ENCODE measurements around the gene BATF2.

Gene BATF2

DNA sequence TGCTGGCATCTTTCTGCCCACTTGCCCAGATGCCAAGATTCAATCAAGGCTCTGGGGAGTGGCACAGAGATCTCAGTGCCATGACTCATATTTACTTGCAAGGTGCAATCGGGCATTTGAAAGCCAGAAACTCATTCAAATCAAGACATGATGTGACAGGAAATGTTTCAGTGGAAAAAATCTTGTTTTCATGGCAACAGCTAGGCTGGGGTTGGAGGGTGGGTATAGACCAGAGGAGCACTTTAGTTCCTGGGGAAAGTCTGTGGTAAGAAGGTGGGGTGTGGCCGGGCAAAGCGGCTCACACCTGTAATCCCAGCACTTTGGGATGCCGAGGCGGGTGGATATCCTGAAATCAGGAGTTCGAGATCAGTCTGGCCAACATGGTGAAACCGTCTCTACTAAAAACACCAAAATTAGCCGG is 26.0 kb downstream of the BATF2 start:
- in situ Hi-C loops (cut with HindIII; ENCODE audit: low sequenced_read_pairs): no loop called here

DNA sequence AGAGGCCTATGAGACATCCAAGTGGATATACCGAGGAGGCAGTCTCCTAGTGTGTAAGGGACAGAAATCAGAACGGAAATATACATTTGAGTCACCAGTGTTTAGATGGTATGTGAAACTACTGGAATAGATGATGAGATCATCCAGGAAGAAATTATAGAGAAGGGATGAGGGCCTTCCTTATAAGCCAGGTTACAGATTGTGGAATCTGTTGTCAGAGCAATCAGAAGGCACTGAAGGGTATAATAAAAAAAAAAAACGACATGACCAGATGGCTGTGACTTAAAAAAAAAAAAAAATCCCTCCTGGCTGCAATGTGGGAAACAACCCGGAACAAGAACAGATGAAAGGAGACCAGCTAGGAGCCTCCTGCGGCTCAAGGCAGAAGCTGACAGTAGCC is 27.6 kb downstream of the BATF2 start:
- in situ Hi-C loops (cut with HindIII; ENCODE audit: low sequenced_read_pairs): loop anchor here (5.0 kb wide), 1 partner anchor 37 kb away; no protein-coding TSS in a partner anchor

- in situ Hi-C loops (cut with HindIII; ENCODE audit: low sequenced_read_pairs): loop anchor here (5.0 kb wide), 1 partner anchor 35 kb away; no protein-coding TSS in a partner anchor
These were observed 29.4 kb downstream of the BATF2 start for GRCh38 chr11:64967375-64967774.

DNA sequence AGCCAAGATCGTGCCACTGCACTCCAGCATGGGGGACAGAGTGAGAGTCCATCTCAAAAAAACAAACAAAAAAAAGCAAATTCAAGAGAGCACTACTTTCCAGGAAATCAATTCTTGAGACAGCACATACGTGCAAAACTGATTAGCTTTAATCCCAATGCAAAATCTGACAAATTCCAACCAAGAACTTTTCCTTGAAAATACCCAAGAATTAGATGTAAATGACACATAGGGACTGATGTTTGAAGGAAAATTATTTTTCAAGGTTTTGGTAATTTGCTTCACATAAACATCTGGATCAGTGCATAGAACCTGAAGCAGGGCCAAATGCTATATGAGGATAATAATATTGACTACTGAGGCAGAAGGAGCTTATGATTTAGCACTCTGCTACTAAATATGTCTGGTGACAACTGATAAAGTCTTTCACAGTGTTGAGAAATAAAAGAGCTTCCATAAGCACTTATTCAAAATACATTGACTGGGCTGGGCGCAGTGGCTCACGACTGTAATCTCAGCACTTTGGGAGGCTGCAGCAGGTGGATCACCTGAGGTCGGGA is 33.6 kb downstream of the BATF2 start:
- in situ Hi-C loops (cut with HindIII; ENCODE audit: low sequenced_read_pairs): no loop called here

DNA sequence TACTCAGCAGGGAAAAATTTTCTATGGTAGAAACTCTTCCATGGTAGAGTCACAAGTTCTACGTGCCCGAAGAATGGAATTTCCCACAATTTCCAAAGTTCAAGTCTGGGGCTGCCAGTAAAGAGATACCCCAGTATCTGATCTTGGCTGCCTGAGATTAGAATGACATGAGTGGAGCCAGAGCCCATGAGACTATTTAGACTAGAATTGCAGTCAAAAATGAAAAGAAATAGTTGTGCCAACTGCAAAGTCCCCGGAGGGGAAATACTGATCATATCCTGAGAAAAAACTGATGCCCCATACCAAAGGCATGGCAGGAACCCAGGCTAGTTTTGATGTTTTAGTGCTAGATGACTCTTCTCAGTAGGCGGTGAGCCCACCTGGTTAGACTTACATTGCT is 36.1 kb downstream of the BATF2 start:
- in situ Hi-C loops (cut with HindIII; ENCODE audit: low sequenced_read_pairs): no loop called here

- in situ Hi-C loops (cut with HindIII; ENCODE audit: low sequenced_read_pairs): no loop called here
These were observed 37.3 kb downstream of the BATF2 start for GRCh38 chr11:64959498-64959897.

DNA sequence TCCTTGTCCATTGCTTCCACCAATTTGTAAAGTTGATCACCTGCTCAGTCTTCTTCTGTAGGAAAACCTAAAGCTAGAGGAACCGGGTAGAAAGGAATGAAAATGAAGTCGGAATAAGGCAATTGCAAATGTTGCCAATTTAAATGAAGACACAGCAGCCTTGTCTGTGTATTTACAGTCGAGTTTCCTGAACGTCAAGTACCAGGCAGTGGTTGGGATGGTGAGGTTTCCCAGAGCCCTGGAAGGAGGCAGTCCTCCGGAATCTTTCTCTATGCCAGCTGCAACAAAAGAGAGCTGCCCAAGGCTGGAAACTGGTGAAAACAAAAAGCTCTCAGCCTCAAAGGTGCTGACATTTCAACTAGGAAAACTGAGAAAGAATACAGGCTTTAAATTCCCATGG is 42.6 kb downstream of the BATF2 start:
- in situ Hi-C loops (cut with HindIII; ENCODE audit: low sequenced_read_pairs): no loop called here

DNA sequence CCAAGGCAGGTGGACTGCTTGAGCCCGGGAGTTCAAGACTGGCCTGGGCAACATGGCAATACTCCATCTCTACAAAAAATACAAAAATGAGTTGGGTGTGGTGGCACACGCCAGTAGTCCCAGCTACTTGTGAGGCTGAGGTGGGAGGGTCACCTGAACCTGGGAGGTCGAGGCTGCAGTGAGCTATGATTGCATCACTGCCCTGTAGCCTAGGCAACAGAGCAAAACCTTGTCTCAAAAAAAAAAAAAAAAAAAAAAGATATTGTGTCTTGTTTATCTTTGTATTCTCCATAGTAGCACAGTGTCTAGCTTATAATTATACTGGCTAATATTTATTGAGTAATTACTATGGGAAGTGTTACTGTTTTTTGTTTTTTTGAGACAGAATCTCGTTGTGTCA is 45.2 kb downstream of the BATF2 start:
- in situ Hi-C loops (cut with HindIII; ENCODE audit: low sequenced_read_pairs): no loop called here

- in situ Hi-C loops (cut with HindIII; ENCODE audit: low sequenced_read_pairs): no loop called here
These were observed 49.5 kb downstream of the BATF2 start for GRCh38 chr11:64947208-64947814.

All from endothelial cell of hepatic sinusoid (primary cell).